ENCODE results near the gene TMEM163.
"Not testable (repeated sequence)": the region's sequence is repeated elsewhere in the genome, so short reads cannot be mapped to it uniquely, and the experiment has no call there.

The TMEM163 gene

DNA sequence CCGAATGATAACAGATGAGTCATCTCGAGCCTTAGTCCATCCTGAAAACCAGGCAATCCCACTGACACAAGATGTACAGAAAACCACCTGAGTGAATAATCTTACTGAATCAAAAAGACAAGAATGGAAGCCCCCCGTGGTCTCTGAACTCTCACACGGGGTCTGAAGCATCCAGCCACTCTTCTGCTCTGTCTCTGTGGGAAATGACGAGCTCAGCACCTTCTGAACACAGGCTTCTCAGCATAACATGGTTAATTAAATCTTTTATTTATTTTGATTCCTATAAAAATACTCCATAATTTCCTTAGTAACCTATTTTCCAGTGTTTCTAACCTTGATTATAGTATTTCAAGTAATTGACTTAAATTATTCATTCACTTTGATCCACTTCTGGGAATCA is 203.7 kb downstream of the TMEM163 start:
- no peak for DNase-seq

DNA sequence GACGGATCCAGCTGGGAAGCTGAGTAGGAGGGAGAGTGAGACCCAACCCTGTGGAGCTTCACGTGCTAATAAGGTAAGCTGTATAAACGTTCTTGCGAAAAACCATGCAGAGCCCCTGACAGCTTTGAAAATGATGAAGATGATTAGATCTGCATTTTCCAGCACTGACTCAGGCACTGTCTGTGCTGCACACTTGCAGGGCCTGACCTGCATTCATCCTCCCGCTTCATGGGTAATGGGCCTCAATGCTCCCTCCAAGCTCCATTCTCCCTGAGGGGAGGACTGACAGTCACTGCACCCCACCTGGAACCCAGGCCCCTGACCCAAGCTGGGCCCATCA is 205.4 kb downstream of the TMEM163 start:
- DNase-seq: no peak

DNA sequence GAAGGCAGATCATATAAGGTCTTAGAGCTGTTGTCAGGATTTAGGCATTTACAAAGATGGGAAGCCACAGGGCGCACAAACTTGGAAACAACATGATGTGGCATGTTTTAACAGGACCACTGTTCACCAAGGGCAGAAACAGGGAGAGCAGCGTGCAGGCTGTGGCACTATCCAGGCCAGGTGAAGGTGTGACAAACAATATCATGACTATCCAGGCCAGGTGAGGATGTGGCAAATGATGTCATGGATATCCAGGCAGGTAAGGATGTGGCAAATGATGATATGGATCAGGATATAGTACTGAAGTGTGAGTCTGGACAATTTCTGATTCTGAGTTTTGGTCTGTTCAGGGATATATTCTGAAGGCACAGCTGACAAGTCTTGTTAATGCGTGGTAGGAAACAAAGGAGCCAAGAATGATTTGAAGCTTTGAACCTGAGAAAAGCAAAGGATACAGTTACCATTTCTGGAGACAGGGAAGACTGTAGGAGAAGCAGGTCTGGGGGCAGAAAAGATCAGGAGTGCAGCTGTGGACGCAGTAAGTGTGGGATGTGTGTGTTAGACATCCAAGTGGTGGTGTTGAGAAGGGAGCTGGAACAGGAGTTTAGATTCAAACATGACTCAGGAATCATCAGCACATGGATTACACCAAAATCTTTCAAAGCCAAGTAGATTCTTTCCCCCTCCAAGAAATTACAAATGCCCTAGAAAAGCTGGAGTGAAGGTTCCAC is 205.9 kb downstream of the TMEM163 start:
- DNase-seq: no peak

- DNase-seq: no peak
Measured at GRCh38 chr2:134508391-134508790, 210.4 kb downstream of the TMEM163 start.

DNA sequence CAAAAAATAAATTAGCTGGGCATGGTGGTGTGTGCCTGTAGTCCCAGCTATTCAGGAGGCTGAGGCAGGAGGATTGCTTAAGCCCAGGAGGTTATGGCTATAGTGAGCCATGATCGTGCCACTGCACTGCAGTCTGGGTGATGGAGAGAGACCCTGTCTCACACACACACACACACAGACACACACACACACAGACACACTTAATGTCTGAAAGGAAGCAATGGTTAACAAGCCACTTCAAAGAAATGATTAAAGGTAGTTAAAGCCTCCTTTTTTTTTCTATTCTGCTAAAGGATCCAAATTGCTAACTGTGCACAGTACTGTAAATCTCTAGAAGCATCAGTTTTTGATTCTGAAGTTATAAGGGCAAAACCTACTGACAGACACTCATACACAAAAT is 211.1 kb downstream of the TMEM163 start:
- DNase-seq: no peak

DNA sequence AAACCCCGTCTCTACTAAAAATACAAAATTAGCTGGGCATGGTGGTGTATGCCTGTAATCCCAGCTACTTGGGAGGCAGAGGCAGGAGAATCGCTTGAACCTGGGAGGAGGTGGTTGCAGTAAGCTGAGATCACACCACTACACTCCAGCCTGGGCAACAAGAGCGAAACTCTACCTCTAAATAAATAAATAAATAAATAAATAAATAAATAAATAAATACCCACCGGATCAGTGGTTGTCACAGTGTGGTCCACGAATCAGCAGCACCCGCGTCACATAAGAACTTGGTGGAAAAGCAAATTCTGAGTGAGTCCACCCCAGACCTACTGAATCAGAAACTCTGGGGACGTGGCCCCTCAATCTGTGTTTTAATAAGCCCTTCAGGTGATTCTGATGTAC is 211.6 kb downstream of the TMEM163 start:
- DNase-seq: not testable (repeated sequence)

DNA sequence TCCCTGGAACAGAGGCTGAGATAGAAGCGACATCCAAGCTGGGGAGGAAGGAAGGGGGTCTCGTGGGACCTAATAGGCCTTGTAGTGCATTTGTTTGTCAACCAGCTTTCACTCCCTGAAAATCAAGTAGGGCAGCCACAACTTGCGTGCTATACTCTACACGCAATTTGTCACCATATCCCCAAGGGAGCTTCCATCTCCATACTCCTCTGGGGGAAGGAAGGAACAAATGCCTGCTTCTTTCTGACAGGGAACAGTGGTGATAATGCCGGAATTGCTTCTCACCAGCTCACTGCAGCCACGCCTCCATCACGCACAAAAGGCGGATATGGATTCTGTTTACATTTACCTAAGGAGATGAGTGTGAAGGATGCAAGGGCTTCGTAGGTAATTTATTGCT is 213.4 kb downstream of the TMEM163 start:
- no peak for DNase-seq

- DNase-seq: no peak
Measured at GRCh38 chr2:134504586-134505336, 214.0 kb downstream of the TMEM163 start.

DNA sequence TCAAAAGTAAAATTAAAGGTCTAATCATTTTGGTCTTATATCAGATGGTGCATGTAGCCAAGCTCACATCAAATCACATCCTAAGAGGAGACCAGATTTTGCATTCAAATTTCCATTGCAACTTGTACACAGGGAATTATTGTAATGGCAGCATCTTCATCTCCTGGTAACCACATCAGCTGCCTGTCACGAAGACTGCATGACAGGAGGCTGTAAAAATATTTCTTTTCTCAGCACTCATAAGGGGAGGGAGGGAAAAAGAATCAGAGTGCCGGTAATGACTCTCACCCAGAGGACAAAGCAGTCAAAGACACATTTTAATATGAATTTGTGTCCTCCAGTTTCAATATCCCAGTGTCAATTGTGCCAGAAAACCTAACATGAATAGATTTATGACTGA is 216.7 kb downstream of the TMEM163 start:
- no peak for DNase-seq

DNA sequence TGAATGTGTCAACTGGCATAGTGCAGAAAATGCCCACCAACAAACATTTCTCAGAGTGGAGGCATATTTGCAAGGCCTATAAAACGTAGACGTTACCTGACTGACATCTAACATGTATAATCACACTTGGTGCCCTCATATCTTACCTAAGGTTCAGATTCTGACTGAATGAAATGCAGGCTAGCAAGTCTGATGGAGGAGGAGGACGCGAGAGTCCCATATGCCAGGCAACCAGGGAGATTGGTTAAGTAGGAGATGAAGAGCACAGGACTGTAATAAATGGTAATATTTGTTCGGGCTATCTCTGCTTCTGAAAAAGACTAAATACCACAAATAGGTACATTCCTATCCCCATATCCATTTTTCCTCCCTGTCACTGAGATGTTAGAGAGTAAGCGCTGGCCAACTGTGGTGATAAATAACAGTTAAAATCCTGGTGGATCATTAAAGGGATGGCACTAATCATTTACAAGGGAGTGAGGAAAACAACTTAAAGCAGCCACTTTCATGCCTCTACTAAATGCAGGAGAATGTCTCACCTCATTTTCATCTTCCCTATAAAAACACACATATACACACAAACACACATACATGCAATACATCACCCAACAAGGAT is 217.2 kb downstream of the TMEM163 start:
- DNase-seq: no peak

- no peak for DNase-seq
Measured at GRCh38 chr2:134500211-134500935, 218.4 kb downstream of the TMEM163 start.

DNA sequence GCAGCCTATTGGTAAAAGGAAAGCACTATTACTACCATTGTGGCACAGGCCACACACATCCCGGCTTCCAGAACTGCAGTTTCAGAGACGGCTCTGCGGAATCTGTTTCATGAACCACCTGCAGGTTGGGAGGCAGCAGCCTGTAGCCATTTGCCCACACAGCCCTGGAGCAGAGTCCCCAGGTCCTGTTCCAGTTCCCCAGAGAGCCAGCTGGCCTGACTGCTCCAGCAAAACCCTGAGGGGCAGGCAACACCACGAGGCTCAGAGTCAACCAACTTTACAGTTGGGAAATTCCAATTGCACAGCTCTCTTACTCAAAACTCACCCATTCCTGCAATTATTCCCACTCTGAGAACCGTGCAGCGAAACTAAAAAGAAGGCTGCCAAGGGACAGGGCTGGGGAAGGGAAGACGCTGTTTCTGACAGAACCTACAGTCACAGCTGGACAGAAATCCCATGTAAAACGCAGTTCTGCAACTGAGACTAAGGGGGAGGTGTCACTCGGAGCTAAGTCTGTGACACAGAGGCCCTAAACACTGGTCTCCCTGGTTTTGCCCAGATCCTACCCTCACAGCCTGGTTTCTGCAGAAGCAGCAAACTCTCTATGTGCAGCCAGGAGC is 219.4 kb downstream of the TMEM163 start:
- DNase-seq: no peak

DNA sequence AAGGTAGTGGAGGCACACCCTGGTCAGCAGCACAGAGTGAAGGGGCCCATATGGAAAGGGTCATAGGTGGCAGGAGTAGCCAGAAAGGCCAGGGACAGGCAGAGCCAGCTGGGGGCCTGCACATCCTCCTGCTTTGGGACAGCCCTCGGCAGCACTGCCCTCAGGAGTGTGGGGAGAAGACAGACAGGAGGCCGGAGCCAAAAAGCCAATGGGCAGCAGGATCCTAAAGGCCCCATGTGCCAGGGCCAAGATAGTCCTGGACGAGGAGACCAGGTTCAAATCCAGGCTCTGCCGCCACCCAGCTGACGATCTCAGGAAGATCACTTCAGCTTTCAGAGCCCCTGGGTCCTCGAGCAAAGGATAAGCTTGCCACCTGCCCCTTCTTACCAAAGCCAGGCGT is 220.1 kb downstream of the TMEM163 start:
- DNase-seq: no peak

- DNase-seq: no peak
Measured at GRCh38 chr2:134493797-134494196, 225.0 kb downstream of the TMEM163 start.

- DNase-seq: peak in 1 of 5 experiments; percentile 6
Measured at GRCh38 chr2:134491771-134492441, 226.9 kb downstream of the TMEM163 start.

DNA sequence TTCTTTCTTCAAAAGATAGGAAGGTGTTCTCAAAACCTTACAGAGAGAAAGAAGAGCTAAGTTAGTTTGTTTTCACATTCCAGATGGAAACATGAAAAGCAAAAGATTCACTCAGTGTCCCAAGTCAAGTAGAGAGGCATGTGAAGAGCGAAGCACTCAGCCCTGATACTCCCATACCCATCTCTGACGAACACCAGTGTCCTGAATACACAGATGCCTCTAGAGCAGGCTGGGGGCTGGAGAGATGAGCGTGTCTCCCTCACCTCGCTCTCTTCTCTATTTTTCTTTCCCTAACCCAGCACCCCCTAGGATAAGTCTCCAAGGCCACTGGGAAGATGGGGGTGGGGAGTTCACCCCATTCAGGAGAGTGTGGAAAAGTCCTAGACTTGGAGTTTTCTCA is 227.8 kb downstream of the TMEM163 start:
- no peak for DNase-seq

DNA sequence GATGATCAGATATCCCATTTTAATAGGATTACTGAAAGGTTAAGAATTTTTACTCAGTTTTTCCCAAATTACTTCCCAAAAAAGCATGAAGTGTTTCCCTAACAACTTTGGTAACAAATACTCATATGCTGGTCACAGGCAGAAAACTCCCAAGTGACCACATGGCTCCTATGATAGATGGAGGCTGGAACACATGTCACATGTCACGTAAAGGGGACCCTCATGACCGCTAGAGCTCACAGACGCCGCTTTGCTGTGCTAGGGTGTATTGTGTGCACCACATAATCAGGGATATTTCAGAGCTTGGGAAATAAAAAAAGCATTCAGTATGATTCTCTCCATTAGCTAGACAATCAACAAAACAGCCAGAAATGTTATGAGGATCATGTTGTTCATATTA is 228.2 kb downstream of the TMEM163 start:
- no peak for DNase-seq

DNA sequence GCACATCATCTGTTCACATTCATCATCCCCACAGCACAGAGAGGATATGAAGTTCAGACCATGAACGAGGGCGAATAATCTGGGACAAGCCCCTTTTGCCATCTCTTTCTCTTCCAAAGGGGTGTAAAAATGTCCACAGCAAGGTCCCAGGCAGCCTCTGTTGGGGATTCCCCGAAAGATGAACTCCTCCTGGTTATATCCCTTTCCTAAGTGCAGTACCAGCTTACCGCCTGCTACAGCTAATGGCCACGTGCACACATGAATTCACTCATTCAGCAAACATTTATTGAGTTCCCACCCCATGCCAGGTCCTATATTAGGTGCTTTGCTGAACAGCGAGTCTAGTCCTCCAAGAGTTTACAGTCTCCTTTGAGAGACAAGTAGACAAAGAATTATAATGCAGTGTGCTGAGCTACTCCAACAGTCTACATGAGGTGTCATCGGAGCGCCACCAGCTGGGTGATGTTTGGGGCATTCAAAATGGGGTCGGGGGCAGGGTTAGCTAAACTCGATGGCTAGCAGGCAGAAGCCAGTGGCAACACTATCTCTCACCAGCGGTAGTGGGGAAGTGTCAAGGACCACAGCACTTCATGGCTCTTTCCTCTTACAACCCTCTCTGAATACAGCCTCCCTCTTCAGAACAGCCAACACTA is 228.9 kb downstream of the TMEM163 start:
- DNase-seq: no peak

DNA sequence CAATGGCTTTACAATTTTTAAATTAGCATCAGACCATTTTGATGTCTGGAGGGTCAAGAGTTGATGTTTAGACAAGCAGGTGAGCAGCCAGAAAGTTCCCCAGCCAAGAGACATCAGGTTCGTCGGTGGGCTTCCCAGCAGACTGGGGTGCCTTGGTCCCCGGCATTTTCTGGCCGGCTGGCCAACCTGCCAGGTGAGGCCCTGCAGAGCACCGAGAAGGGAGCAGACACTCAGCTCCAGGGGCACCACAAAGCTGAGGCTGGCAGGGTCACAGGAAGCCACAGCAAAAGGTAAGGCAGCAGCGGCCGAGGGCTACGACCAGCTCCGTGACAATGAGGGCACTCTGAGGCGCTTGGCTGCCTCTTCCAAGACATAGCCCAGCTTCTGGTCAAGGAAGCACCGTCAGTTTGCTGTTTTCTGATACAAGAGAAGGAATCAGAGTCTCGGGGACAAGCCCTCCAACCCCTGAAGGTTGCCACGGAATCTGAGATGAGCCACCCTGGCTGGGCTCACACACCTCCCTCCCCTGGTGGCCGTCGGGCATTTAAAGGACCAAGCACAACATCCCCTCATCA is 235.9 kb downstream of the TMEM163 start:
- no peak for DNase-seq

GRCh38 chr2:134482131-134482723 is 236.6 kb downstream of the TMEM163 start:
- DNase-seq: no peak

All from T-helper 2 cell (primary cell).